ENCODE measurements around the gene ACOT7. TPM values are rescaled to one million over a fixed set of nuclear protein-coding genes. Genes with fewer than 3 reads are reported as not detected.

The ACOT7 gene
- total RNA-seq, 1 experiment from 2014 or later = 120 TPM

DNA sequence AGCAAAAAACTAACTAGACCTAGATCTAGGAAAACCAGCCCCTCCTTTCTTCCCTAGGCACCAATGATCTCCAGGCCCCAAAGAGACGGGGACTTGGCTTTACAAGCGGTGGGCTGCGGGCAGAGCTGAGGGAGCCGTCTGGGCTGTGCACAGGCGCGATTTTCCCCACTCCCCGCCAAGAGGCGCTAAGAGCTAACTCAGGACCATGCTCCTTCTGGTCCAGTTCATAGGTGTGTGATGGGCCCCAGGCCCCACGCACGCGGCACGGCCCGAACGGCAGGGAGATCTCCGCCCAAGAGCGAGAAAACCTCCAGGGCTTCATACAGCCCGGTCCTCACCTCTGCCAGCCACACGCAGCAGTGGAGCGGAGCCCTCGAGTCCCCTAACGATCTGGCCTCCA lies 125.2 kb downstream of the ACOT7 start:
- TF ChIP-seq POLR2AphosphoS5 (IDR thresholded peaks at IDR 0.05; ENCODE audit: low read depth, low read length) = no peak
- BruUV-seq (replicated peaks) = no TSS peak
- no peaks in the 10 kb centered on the region for H3K36me3 ChIP-seq (ENCODE audit: control insufficient read depth, insufficient read depth, low read length)
- no peak overlapping the region for H3K27ac ChIP-seq (ENCODE audit: low read length)
- ATAC-seq (no peak), DNase-seq (ENCODE audit: low read depth, low spot score) (no peak)
- H3K4me1 ChIP-seq (ENCODE audit: control insufficient read depth, insufficient read depth, low read length) = no peaks in the 10 kb centered on the region
- ChIA-PET POLR2A (no interaction called here), CTCF (no interaction called here)
- intact Hi-C loops (cut with micrococcal nuclease; ENCODE audit: unreplicated experiment) (no loop called here), in situ Hi-C loops (cut with HindIII; ENCODE audit: low pct_unique_long_range_greater_than_20kb, low sequenced_read_pairs) (no loop called here)
- no peak overlapping the region for H3K4me3 ChIP-seq (ENCODE audit: low read depth in 2 of 2, low read length in 2 of 2)
- no peaks in the 10 kb centered on the region for H3K9me3 ChIP-seq (ENCODE audit: control insufficient read depth, insufficient read depth, low read depth, low read length)
- no peaks in the 10 kb centered on the region for H3K27me3 ChIP-seq (ENCODE audit: control insufficient read depth, insufficient read depth, low read length)

DNA sequence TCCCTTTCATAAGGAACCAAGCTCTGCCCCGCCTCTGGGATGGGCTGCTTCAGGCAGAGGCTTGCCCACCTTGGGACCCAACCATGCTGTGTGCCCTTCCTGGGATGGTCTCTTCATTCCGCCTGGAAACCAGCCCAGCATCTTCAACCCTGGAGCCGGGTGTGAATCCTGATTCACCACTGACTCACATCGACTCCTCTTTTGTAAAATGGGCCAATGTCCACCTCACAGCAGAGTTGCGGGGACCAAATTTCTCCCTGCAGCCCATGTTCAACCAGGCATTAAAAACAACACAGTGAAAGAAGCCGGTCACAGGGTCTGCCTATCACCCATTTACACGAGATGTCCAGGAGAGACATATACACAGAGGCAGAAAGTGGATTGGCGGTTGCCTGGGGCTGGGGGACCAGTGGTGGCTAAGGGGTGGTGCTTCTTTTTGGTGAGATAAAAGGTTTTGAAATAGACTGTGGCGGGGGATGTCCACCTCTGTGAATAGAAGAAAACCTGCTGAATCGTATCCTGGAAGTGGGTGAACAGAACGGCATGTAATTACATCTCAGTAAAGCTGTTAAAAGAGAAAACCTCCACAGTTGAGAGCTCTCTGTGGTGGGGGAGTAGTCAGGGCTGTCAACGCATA lies 125.8 kb downstream of the ACOT7 start:
- Histone ChIP-seq H3K4me1 (ENCODE audit: control insufficient read depth, insufficient read depth, low read length) (no peaks in the 10 kb centered on the region), H3K4me3 (ENCODE audit: low read depth in 2 of 2, low read length in 2 of 2) (no peak overlapping the region), H3K9me3 (ENCODE audit: control insufficient read depth, insufficient read depth, low read depth, low read length) (no peaks in the 10 kb centered on the region), H3K27me3 (ENCODE audit: control insufficient read depth, insufficient read depth, low read length) (no peaks in the 10 kb centered on the region), H3K36me3 (ENCODE audit: control insufficient read depth, insufficient read depth, low read length) (no peaks in the 10 kb centered on the region), H3K27ac (ENCODE audit: low read length) (no peak overlapping the region)
- ATAC-seq (no peak), DNase-seq (ENCODE audit: low read depth, low spot score) (no peak)
- intact Hi-C loops (cut with micrococcal nuclease; ENCODE audit: unreplicated experiment) (no loop called here), in situ Hi-C loops (cut with HindIII; ENCODE audit: low pct_unique_long_range_greater_than_20kb, low sequenced_read_pairs) (no loop called here)
- TF ChIP-seq, protein P1, sequence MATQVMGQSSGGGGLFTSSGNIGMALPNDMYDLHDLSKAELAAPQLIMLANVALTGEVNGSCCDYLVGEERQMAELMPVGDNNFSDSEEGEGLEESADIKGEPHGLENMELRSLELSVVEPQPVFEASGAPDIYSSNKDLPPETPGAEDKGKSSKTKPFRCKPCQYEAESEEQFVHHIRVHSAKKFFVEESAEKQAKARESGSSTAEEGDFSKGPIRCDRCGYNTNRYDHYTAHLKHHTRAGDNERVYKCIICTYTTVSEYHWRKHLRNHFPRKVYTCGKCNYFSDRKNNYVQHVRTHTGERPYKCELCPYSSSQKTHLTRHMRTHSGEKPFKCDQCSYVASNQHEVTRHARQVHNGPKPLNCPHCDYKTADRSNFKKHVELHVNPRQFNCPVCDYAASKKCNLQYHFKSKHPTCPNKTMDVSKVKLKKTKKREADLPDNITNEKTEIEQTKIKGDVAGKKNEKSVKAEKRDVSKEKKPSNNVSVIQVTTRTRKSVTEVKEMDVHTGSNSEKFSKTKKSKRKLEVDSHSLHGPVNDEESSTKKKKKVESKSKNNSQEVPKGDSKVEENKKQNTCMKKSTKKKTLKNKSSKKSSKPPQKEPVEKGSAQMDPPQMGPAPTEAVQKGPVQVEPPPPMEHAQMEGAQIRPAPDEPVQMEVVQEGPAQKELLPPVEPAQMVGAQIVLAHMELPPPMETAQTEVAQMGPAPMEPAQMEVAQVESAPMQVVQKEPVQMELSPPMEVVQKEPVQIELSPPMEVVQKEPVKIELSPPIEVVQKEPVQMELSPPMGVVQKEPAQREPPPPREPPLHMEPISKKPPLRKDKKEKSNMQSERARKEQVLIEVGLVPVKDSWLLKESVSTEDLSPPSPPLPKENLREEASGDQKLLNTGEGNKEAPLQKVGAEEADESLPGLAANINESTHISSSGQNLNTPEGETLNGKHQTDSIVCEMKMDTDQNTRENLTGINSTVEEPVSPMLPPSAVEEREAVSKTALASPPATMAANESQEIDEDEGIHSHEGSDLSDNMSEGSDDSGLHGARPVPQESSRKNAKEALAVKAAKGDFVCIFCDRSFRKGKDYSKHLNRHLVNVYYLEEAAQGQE (IDR thresholded peaks at IDR 0.05; ENCODE audit: insufficient read depth in 1 of 2, low read depth in 2 of 2, low read length in 1 of 2) = no peak
- TF ChIP-seq, protein P2, sequence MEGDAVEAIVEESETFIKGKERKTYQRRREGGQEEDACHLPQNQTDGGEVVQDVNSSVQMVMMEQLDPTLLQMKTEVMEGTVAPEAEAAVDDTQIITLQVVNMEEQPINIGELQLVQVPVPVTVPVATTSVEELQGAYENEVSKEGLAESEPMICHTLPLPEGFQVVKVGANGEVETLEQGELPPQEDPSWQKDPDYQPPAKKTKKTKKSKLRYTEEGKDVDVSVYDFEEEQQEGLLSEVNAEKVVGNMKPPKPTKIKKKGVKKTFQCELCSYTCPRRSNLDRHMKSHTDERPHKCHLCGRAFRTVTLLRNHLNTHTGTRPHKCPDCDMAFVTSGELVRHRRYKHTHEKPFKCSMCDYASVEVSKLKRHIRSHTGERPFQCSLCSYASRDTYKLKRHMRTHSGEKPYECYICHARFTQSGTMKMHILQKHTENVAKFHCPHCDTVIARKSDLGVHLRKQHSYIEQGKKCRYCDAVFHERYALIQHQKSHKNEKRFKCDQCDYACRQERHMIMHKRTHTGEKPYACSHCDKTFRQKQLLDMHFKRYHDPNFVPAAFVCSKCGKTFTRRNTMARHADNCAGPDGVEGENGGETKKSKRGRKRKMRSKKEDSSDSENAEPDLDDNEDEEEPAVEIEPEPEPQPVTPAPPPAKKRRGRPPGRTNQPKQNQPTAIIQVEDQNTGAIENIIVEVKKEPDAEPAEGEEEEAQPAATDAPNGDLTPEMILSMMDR (IDR thresholded peaks at IDR 0.05) = no peak
- no peak for TF ChIP-seq POLR2AphosphoS5 (IDR thresholded peaks at IDR 0.05; ENCODE audit: low read depth, low read length)
- TF ChIP-seq TCF7L2 (IDR thresholded peaks at IDR 0.05; ENCODE audit: low read depth, low read length) = no peak
- TF ChIP-seq SIN3A (IDR thresholded peaks at IDR 0.05; ENCODE audit: borderline replicate concordance, insufficient read depth, low read depth, low read length) = no peak
- ChIA-PET CTCF (no interaction called here), POLR2A (no interaction called here)
- no TSS peak for BruUV-seq (replicated peaks)

DNA sequence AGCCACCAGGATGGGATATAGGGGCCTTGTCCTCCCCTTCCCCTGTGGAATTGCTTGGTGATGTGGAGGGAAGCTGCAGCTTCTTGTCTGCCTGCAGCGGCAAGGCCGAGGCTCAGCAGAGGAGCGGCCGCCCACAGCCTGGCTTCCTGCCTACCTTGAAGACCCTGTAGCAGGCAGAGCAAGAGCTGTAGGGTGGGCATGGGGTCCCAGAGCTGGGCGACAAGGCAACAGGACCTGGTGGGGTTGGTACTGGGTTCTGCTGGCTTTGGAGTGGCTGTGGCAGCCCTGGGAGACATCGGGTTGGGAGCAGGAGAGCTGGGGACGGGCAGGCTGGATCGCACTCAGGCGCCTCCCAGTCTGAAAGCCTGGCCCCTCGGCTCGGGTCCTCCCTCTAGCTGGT lies 126.9 kb downstream of the ACOT7 start:
- Histone ChIP-seq H3K4me1 (ENCODE audit: control insufficient read depth, insufficient read depth, low read length) (no peaks in the 10 kb centered on the region), H3K4me3 (ENCODE audit: low read depth in 2 of 2, low read length in 2 of 2) (no peak overlapping the region), H3K27ac (ENCODE audit: low read length) (no peak overlapping the region), H3K36me3 (ENCODE audit: control insufficient read depth, insufficient read depth, low read length) (no peaks in the 10 kb centered on the region), H3K27me3 (ENCODE audit: control insufficient read depth, insufficient read depth, low read length) (no peaks in the 10 kb centered on the region), H3K9me3 (ENCODE audit: control insufficient read depth, insufficient read depth, low read depth, low read length) (no peaks in the 10 kb centered on the region)
- intact Hi-C loops (cut with micrococcal nuclease; ENCODE audit: unreplicated experiment) (no loop called here), in situ Hi-C loops (cut with HindIII; ENCODE audit: low pct_unique_long_range_greater_than_20kb, low sequenced_read_pairs) (no loop called here)
- POLR2A ChIA-PET = no interaction called here
- CTCF ChIA-PET = interaction anchor here (0.6 kb wide), 1 partner anchor 20 kb away, joined by 3 read pairs; no protein-coding TSS in a partner anchor
- ATAC-seq (no peak), DNase-seq (ENCODE audit: low read depth, low spot score) (no peak)
- TF ChIP-seq TCF7L2 (IDR thresholded peaks at IDR 0.05; ENCODE audit: low read depth, low read length) (no peak), POLR2AphosphoS5 (IDR thresholded peaks at IDR 0.05; ENCODE audit: low read depth, low read length) (no peak), SIN3A (IDR thresholded peaks at IDR 0.05; ENCODE audit: borderline replicate concordance, insufficient read depth, low read depth, low read length) (no peak)
- TF ChIP-seq, protein P2 (IDR thresholded peaks at IDR 0.05) = no peak
- TF ChIP-seq, protein P1 (IDR thresholded peaks at IDR 0.05; ENCODE audit: insufficient read depth in 1 of 2, low read depth in 2 of 2, low read length in 1 of 2) = no peak
- no TSS peak for BruUV-seq (replicated peaks)

Measured in Panc1 (cell line).